ENCODE measurements around the gene MON1B.

DNA sequence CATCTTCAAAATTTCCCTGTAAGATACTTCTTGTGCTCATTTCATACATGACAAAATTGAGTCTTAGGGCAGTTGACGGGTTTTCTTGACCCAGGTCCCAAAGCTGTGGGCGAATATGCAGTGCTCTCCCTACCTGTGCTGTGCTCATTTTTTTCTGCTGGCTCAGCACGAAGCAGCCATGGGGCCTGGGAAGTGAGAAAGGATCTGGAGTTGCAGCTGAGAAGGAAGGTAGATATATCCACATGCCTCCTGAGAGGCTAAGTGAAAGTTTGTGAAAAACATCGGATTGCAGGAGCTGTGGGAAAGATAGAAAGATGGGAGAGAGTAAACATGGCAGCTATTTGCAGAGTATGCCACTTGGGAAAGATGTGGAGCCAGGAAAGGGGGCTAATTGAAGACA is 42.9 kb upstream of the MON1B start:
- TF ChIP-seq, protein P1, sequence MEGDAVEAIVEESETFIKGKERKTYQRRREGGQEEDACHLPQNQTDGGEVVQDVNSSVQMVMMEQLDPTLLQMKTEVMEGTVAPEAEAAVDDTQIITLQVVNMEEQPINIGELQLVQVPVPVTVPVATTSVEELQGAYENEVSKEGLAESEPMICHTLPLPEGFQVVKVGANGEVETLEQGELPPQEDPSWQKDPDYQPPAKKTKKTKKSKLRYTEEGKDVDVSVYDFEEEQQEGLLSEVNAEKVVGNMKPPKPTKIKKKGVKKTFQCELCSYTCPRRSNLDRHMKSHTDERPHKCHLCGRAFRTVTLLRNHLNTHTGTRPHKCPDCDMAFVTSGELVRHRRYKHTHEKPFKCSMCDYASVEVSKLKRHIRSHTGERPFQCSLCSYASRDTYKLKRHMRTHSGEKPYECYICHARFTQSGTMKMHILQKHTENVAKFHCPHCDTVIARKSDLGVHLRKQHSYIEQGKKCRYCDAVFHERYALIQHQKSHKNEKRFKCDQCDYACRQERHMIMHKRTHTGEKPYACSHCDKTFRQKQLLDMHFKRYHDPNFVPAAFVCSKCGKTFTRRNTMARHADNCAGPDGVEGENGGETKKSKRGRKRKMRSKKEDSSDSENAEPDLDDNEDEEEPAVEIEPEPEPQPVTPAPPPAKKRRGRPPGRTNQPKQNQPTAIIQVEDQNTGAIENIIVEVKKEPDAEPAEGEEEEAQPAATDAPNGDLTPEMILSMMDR (IDR thresholded peaks at IDR 0.05; ENCODE audit: low read length) = no peak
- TF ChIP-seq EZH2 (IDR thresholded peaks at IDR 0.05; ENCODE audit: borderline replicate concordance, low read length) = no peak

Data from OCI-LY1 (cell line).